Heart right ventricle (tissue), 16 donors: ENCODE data around the gene MEF2C. TPM values are rescaled to one million over a fixed set of nuclear protein-coding genes. Genes with fewer than 3 reads are reported as not detected.
"Not testable (repeated sequence)": the region's sequence is repeated elsewhere in the genome, so short reads cannot be mapped to it uniquely, and the experiment has no call there.

ENCODE experiments used
- ATAC-seq, 8 donors: fragments of 200-7000 bp; cut with Tn5 transposase; one replicate each; pipeline ENCODE4 v1.9.1; 2020; ENCODE audit warnings: mild to moderate bottlenecking in 8 of 8, moderate library complexity in 8 of 8, moderate number of reproducible peaks in 1 of 8
- DNase-seq, 2 donors: peaks; one replicate each; pipeline ENCODE4 v3.0.0-alpha.2; 2020
- H3K27ac ChIP-seq, 10 donors: fragments of 200-600 bp; sonication (generic) in 2 of 10; one replicate each; pipeline versions ENCODE4 v1.5.0 to v1.8.0; 2020 to 2022; ENCODE audit warnings: mild to moderate bottlenecking in 3 of 10
- H3K27me3 ChIP-seq, 7 donors: fragments of 200-600 bp; one replicate each; pipeline ENCODE4 v1.8.0; 2021 to 2022; ENCODE audit warnings: mild to moderate bottlenecking in 2 of 7
- H3K36me3 ChIP-seq, 9 donors: fragments of 200-600 bp; sonication (generic) in 1 of 9; one replicate each; pipeline versions ENCODE4 v1.5.0 to v1.8.0; 2020 to 2022; ENCODE audit warnings: mild to moderate bottlenecking in 2 of 9
- H3K4me1 ChIP-seq, 9 donors: fragments of 200-600 bp; sonication (generic) in 1 of 9; one replicate each; pipeline versions ENCODE4 v1.5.0 to v1.8.0; 2020 to 2022; ENCODE audit warnings: mild to moderate bottlenecking in 4 of 9
- H3K4me3 ChIP-seq, 10 donors: fragments of 200-600 bp; sonication (generic) in 2 of 10; one replicate each; pipeline versions ENCODE4 v1.5.0 to v1.8.0; 2020 to 2022; ENCODE audit warnings: mild to moderate bottlenecking in 7 of 10, moderate library complexity in 2 of 10
- H3K9me3 ChIP-seq, 11 donors: fragments of 200-600 bp in 10 of 11; sonication (generic) in 2 of 11; one replicate each; pipeline versions ENCODE4 v1.5.0 to v1.8.0; 2013 to 2022; ENCODE audit warnings: mild to moderate bottlenecking in 2 of 11, control low read depth in 1 of 11, moderate library complexity in 1 of 11
- CTCF ChIP-seq, 9 donors: fragments of 200-600 bp; sonication (generic) in 2 of 9; IDR thresholded peaks; one replicate each; pipeline versions ENCODE4 v1.5.0 to v1.8.0; 2021 to 2022; ENCODE audit warnings: antibody characterized with exemption in 9 of 9, mild to moderate bottlenecking in 5 of 9, moderate library complexity in 1 of 9
- WGBS, 2 donors: extraction: QIAGEN DNeasy Blood & Tissue Kit; methylation state at CpG; one replicate each; pipeline ENCODE4 v1.1.7; 2013; ENCODE audit warnings: inconsistent platforms in 1 of 2; 5-methylcytosine and 5-hydroxymethylcytosine counted together
- intact Hi-C, 10 donors: fragments of 100-400 bp; cut with DNase I; formaldehyde crosslinking; loops; one replicate each; pipeline versions ENCODE4 v1.11.1 to v1.14.2; 2022
- polyA plus RNA-seq, 2 donors: library from polyadenylated mRNA; stranded (reverse); fragments of 200-250 nt; gene quantifications; one replicate each; pipeline ENCODE4 v1.2.3, GENCODE V29; 2013
- total RNA-seq, 10 donors: library from RNA; stranded (reverse); fragmentation: NEBNext Ultra II Directional in 3 of 10; extraction: Animal tissue kit (Norgen Biotek cat#: 25700) in 3 of 10; gene quantifications; one replicate each; pipeline versions ENCODE4 v1.2.1 to v1.2.4, GENCODE V29; 2021 to 2023
- donor health status: Arrhythmogenic right ventricular cardiomyopathy.
- donor health status: ischemic (EF 13 %, LVEDD 7.1; RV severe dilation, severe dysfunction).
- donor health status: healthy with polysubstance abuse.
- donor health status: DM: no; HTN: yes; CAD: no.
- donor health status: DM: no; HTN: no; CAD: no.
- donor health status: ischemic (EF 25% LVEDD 6.9; RV normal size, moderate dysfunction).
- donor health status: ischemic (EF 25% LVEDD 5.7; RV mildly dilated, moderate dysfunction).
- donor health status: healthy.
- donor health status: DM: yes; HTN: yes; CAD: no.
- donor health status: Ischemic cardiomyopathy.
- donor health status: ischemic (EF 35%, LVEDD 5.7; RV mildly dilated, moderate dysfunction).
- donor health status: nonischemic (EF 11% LVEDD 7.7; RV severe dilation, severe dysfunction).
- donor health status: DM: yes; HTN: yes; CAD: no.
- donor health status: PGD.
- donor health status: ischemic (EF 29% LVEDD 5.4; RV normal size, mild dysfunction).
- donor health status: nonischemic (EF 23%, LVEDD 6.1; RV moderate dilation, normal function).

Gene MEF2C
- total and polyA plus RNA-seq, 12 donors = 11.2 to 88.7 (median 66.3) TPM

- Histone ChIP-seq H3K27me3 (no peaks in the 10 kb centered on the region), H3K27ac (no peak overlapping the region), H3K9me3 (peaks cover 0 to 22% (median 0%) of the 10 kb centered on the region in 11 donors), H3K4me1 (peaks cover 0 to 70% (median 21%) of the 10 kb centered on the region in 9 donors), H3K36me3 (peaks cover 0 to 55% (median 2%) of the 10 kb centered on the region in 9 donors), H3K4me3 (no peak overlapping the region)
- WGBS, 2 donors = 89% methylated on average over 1 of the region's 1 CpG
- intact Hi-C loops = no loop called here
- TF ChIP-seq CTCF (IDR thresholded peaks at IDR 0.05) = no peak
- no peak for ATAC-seq
- no peak for DNase-seq
Measured at GRCh38 chr5:88858392-88858791, 24.6 kb downstream of the MEF2C start.

GRCh38 chr5:88856381-88856780 lies 26.6 kb downstream of the MEF2C start:
- intact Hi-C loops, H3K4me3 ChIP-seq, DNase-seq, H3K27ac ChIP-seq, H3K27me3 ChIP-seq: not testable (repeated sequence)
- Histone ChIP-seq H3K4me1 (peaks cover 0 to 54% (median 14%) of the 10 kb centered on the region in 9 donors), H3K9me3 (peaks cover 0 to 22% (median 0%) of the 10 kb centered on the region in 11 donors), H3K36me3 (peaks cover 0 to 45% (median 1%) of the 10 kb centered on the region in 9 donors)
- 63 to 78% methylated on average over 3 of the region's 3 CpGs for WGBS, 2 donors
- peak in 1 of 8 donors; percentile 31 for ATAC-seq

- Histone ChIP-seq H3K4me3 (no peak overlapping the region), H3K9me3 (peaks cover 0 to 22% (median 0%) of the 10 kb centered on the region in 11 donors), H3K4me1 (peaks cover 0 to 38% (median 3%) of the 10 kb centered on the region in 9 donors), H3K27me3 (no peaks in the 10 kb centered on the region), H3K36me3 (peaks cover 0 to 40% (median 0%) of the 10 kb centered on the region in 9 donors), H3K27ac (no peak overlapping the region)
- intact Hi-C loops = no loop called here
- ATAC-seq (no peak), DNase-seq (no peak)
- 88 to 90% methylated on average over 2 of the region's 2 CpGs for WGBS, 2 donors
- TF ChIP-seq CTCF (IDR thresholded peaks at IDR 0.05) = no peak
Measured at GRCh38 chr5:88854769-88855168, 28.2 kb downstream of the MEF2C start.

- Histone ChIP-seq H3K27me3 (no peaks in the 10 kb centered on the region), H3K4me3 (peak overlapping the region in 1 of 10 donors; percentile 3), H3K9me3 (no peaks in the 10 kb centered on the region), H3K4me1 (peaks cover 0 to 55% (median 40%) of the 10 kb centered on the region in 9 donors), H3K36me3 (peaks cover 0 to 10% (median 0%) of the 10 kb centered on the region in 9 donors), H3K27ac (peak overlapping the region in 5 of 10 donors; percentile 10 to 66 (median 36))
- no peak for DNase-seq
- 0 to 4% methylated on average over 1 of the region's 1 CpG for WGBS, 2 donors
- no peak for TF ChIP-seq CTCF (IDR thresholded peaks at IDR 0.05)
- peak in 3 of 8 donors; percentile 26 to 57 (median 56) for ATAC-seq
- intact Hi-C loops = no loop called here
Measured at GRCh38 chr5:88847420-88847819, 35.6 kb downstream of the MEF2C start.

GRCh38 chr5:88846434-88846833 lies 36.5 kb downstream of the MEF2C start:
- Histone ChIP-seq H3K27me3 (no peaks in the 10 kb centered on the region), H3K9me3 (no peaks in the 10 kb centered on the region), H3K27ac (peak overlapping the region in 1 of 10 donors; percentile 42), H3K36me3 (peaks cover 0 to 9% (median 0%) of the 10 kb centered on the region in 9 donors), H3K4me3 (no peak overlapping the region), H3K4me1 (peaks cover 0 to 64% (median 43%) of the 10 kb centered on the region in 9 donors)
- DNase-seq (no peak), ATAC-seq (no peak)
- intact Hi-C loops = no loop called here
- no peak for TF ChIP-seq CTCF (IDR thresholded peaks at IDR 0.05)
- 92% methylated on average over 1 of the region's 1 CpG for WGBS, 2 donors
